Kidney (tissue), 14 donors: Measurements from ENCODE around the gene SLCO3A1. TPM values are rescaled to one million over a fixed set of nuclear protein-coding genes. Genes with fewer than 3 reads are reported as not detected.
A peak's percentile ranks its signal among the peaks of the same experiment; 100 is the strongest.

Experiments
- DNase-seq, 5 donors: peaks; one replicate each; pipeline ENCODE4 v3.0.0-alpha.2; 2013 to 2020
- FAIRE-seq: peaks from 2 replicates; lab custom pipeline; 2012; peaks lifted over from hg19 to GRCh38; lab: Jason Lieb, UNC
- H3K27ac ChIP-seq, 2 donors: one replicate each; pipeline ENCODE4 v1.7.0; 2013; ENCODE audit warnings: low read depth in 2 of 2, low read length in 2 of 2, inconsistent platforms in 1 of 2
- H3K27me3 ChIP-seq: one replicate; pipeline ENCODE4 v1.7.1; 2013; ENCODE audit warnings: low read length, inconsistent platforms; ENCODE audit not compliant: control insufficient read depth, insufficient read depth
- H3K36me3 ChIP-seq, 3 donors: one replicate each; pipeline versions ENCODE4 v1.7.0 to v1.7.1; 2013; ENCODE audit warnings: low read length in 3 of 3, control low read depth in 1 of 3, inconsistent platforms in 1 of 3; ENCODE audit not compliant: insufficient read depth in 3 of 3, control insufficient read depth in 2 of 3
- H3K4me1 ChIP-seq, 3 donors: one replicate each; pipeline versions ENCODE4 v1.7.0 to v1.7.1; 2013; ENCODE audit warnings: low read length in 3 of 3, inconsistent platforms in 1 of 3, low read depth in 1 of 3; ENCODE audit not compliant: control insufficient read depth in 2 of 3, insufficient read depth in 2 of 3
- H3K4me3 ChIP-seq, 3 donors: one replicate each; pipeline versions ENCODE4 v1.7.0 to v1.8.1; 2013; ENCODE audit warnings: low read length in 3 of 3, control low read depth in 1 of 3, inconsistent platforms in 1 of 3
- H3K9ac ChIP-seq, 3 donors: one replicate each; pipeline versions ENCODE4 v1.7.0 to v1.7.1; 2013; ENCODE audit warnings: low read length in 3 of 3, control low read depth in 1 of 3, inconsistent platforms in 1 of 3
- H3K9me3 ChIP-seq, 3 donors: one replicate each; pipeline versions ENCODE4 v1.7.0 to v1.7.1; 2013; ENCODE audit warnings: low read length in 3 of 3, control low read depth in 1 of 3, inconsistent platforms in 1 of 3; ENCODE audit not compliant: control insufficient read depth in 2 of 3, insufficient read depth in 1 of 3
- intact Hi-C: fragments of 100-400 bp; cut with DNase I; formaldehyde crosslinking; loops from one replicate; pipeline ENCODE4 v1.11.1; 2022
- polyA plus RNA-seq: library from polyadenylated mRNA; stranded (reverse); fragments of 350-450 nt; fragmentation: Illumina TruSeq; extraction: RNeasy Lipid Tissue Mini Kit (QIAGEN cat#74804); gene quantifications from one replicate; pipeline ENCODE4 v1.2.3, GENCODE V29; 2014; ENCODE audit warnings: low read depth, low replicate concordance; ENCODE audit not compliant: insufficient read depth
- total RNA-seq: library from RNA; stranded (reverse); fragmentation: NEBNext Ultra II Directional; extraction: Animal tissue kit (Norgen Biotek cat#: 25700); gene quantifications from one replicate; pipeline ENCODE4 v1.2.1, GENCODE V29; 2021
- TF ChIP-seq, protein P1 (sequence below): IDR thresholded peaks from 3 replicates; pipeline ENCODE4 v1.5.1; 2012; ENCODE audit warnings: mild to moderate bottlenecking, moderate library complexity, borderline replicate concordance; ENCODE audit not compliant: insufficient read depth; ENCODE audit errors: extremely low read depth
- donor health status: control.
- donor health status: control.
- donor health status: control.
- donor health status: control.
- donor health status: control.
- donor health status: DM: yes; HTN: yes; CAD: no.
- donor health status: Normal renal cell carcinoma (clear cell type).

Gene SLCO3A1
- total and polyA plus RNA-seq, 2 donors from 2014 or later, result 12.8 to 59.4 TPM

DNA sequence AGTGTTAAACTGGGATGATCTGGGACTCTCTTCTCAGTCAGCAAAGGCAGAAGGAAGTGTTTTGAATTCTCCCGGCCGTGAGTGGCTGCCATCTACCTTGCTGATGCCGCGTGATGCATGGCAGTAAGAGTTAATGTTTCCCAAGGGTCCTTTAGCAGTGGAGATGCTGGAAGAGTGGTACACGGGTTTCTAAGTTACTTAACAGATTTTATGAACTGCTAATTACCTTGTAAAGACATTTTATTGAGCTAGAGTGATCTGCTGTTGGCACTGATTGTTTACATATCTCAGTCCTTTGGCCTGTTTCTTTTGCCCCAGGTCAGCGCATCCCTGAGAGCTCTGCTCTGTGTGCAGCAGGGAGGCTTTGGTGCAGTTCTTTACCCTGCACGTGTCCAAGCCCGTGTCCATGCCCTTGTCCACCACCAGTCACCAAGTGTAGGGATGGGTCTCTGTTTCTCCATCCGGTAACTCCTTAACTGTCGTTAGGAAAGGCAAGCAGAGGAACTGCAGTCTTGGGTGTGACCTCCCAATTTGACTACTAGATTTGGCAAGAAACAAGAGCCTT is 172.3 kb downstream of the SLCO3A1 start:
- no peak overlapping the region for H3K4me3 ChIP-seq
- intact Hi-C loops, result no loop called here
- no peaks in the 10 kb centered on the region for H3K36me3 ChIP-seq
- H3K9ac ChIP-seq, result no peak overlapping the region
- H3K9me3 ChIP-seq, result no peaks in the 10 kb centered on the region
- DNase-seq (no peak), FAIRE-seq (no peak)
- TF ChIP-seq, protein P1, sequence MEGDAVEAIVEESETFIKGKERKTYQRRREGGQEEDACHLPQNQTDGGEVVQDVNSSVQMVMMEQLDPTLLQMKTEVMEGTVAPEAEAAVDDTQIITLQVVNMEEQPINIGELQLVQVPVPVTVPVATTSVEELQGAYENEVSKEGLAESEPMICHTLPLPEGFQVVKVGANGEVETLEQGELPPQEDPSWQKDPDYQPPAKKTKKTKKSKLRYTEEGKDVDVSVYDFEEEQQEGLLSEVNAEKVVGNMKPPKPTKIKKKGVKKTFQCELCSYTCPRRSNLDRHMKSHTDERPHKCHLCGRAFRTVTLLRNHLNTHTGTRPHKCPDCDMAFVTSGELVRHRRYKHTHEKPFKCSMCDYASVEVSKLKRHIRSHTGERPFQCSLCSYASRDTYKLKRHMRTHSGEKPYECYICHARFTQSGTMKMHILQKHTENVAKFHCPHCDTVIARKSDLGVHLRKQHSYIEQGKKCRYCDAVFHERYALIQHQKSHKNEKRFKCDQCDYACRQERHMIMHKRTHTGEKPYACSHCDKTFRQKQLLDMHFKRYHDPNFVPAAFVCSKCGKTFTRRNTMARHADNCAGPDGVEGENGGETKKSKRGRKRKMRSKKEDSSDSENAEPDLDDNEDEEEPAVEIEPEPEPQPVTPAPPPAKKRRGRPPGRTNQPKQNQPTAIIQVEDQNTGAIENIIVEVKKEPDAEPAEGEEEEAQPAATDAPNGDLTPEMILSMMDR, result no peak
- no peak overlapping the region for H3K27ac ChIP-seq
- no peaks in the 10 kb centered on the region for H3K27me3 ChIP-seq
- H3K4me1 ChIP-seq, result peaks cover 0 to 8% (median 0%) of the 10 kb centered on the region in 3 donors

DNA sequence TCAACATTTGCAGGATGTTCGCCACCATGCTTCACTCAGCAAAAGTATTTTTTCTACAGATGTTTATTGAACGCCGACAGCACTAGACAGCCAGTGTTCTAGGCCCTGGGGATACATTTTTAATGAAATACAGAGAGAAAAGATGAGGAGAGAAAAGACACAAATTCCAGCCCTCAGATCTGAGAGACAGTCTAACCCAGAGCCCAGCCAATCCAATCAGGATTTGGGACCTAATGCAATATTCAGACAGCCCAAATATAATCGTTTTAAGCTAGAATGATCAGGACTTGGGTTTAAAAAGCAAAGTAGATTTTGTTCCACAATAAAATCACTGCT is 174.8 kb downstream of the SLCO3A1 start:
- Histone ChIP-seq H3K9me3 (no peaks in the 10 kb centered on the region), H3K36me3 (no peaks in the 10 kb centered on the region), H3K27me3 (no peaks in the 10 kb centered on the region), H3K9ac (no peak overlapping the region), H3K4me3 (no peak overlapping the region), H3K27ac (peak overlapping the region in 1 of 2 donors; percentile 55), H3K4me1 (peaks cover 0 to 3% (median 0%) of the 10 kb centered on the region in 3 donors)
- TF ChIP-seq, protein P1, result no peak
- FAIRE-seq, result no peak
- intact Hi-C loops, result no loop called here
- no peak for DNase-seq

DNA sequence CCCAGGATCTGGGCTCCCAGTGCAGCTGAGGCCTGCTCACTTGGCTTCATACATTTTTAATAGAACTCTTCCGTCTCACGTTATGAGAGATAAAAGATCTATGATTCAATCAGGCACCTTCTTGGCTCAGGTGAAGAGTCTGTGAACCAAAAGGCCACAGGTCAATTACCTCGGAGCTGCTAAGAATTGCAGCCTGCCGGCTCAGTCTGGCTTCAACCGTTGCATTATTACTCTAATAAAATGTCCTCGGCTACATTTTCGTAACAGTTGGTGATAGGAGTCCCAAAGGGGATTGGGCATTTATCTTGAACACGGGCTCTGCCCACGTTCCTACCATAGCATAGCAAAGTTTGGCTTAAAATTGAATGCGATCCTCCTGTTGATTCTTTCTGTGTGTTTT is 176.3 kb downstream of the SLCO3A1 start:
- Histone ChIP-seq H3K27me3 (no peaks in the 10 kb centered on the region), H3K9me3 (no peaks in the 10 kb centered on the region), H3K9ac (no peak overlapping the region), H3K4me1 (peaks cover 0 to 3% (median 0%) of the 10 kb centered on the region in 3 donors), H3K36me3 (no peaks in the 10 kb centered on the region), H3K27ac (peak overlapping the region in 1 of 2 donors; percentile 68), H3K4me3 (no peak overlapping the region)
- FAIRE-seq (no peak), DNase-seq (no peak)
- TF ChIP-seq, protein P1, result no peak
- intact Hi-C loops, result no loop called here

DNA sequence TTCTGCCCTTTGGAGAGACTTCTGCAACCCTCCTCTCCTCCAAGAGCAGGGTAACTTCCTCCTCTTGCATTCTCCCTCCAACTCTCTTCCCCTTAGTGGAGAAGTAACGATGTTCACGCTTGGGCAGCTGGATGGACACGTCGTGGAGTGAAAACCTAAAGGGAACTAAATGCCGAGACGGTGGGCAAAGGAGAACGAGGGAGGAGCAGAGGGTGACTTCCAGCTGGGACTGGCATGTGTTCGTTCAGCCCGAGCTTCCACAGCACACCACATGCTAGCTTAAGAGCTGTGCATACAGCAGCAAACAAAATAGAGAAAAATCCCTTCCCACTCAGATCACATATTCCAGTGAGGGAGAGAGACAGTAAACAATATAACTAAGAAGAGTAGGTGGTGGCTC is 179.8 kb downstream of the SLCO3A1 start:
- intact Hi-C loops, result no loop called here

More for the DNA sequence above, 179.8 kb downstream of the SLCO3A1 start:
- Histone ChIP-seq H3K9ac (no peak overlapping the region), H3K36me3 (no peaks in the 10 kb centered on the region), H3K4me3 (no peak overlapping the region), H3K9me3 (no peaks in the 10 kb centered on the region), H3K27ac (no peak overlapping the region), H3K4me1 (no peaks in the 10 kb centered on the region), H3K27me3 (no peaks in the 10 kb centered on the region)
- TF ChIP-seq, protein P1, result no peak
- FAIRE-seq (no peak), DNase-seq (no peak)
